ENCODE data around the gene POMGNT2. TPM values are rescaled to one million over a fixed set of nuclear protein-coding genes. Genes with fewer than 3 reads are reported as not detected.

POMGNT2 gene
- total RNA-seq, 1 experiment from 2014 or later, result 10.1 TPM

DNA sequence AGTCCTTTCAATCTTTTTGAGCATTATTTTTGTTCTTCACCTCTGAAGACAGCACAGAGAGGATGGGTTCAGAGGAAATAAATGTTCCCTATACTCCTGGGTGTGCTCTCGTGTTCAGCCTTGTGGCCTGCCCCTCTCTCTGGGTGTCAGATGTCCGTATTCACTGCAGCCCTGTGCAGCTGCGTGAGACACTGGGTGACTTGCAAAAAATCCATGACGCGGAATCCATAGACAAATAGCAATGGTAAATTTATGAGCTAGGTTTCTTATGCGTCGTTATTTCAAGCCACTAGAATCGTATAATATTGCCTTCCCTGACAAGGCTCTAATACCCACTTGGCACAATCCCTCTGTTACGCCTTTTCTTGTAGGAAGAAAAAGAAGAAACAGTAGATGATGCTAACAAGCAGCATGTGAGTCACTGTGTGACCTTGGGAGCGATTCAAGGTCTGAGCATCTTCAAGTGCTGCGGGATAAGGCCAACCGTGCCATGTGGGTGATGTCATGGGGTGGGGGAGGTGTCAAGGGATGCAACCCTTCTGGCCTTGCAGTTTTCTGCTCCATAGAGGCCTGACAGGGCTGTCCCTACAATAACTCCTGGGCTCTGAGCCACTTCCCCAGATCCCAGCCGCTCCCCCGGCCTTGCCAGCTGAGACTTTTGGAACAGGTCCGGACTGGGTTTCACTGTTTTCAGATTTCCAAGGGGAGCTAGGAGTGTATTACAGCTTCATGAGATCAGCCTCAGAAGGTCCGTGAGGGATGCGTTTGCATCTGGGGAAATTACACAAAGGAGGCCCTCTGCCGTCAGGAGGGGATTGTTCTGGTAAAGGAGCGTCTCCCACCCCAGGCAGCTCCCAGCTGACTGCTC is 47.6 kb upstream of the POMGNT2 start:
- DNase-seq (ENCODE audit: low read depth, low spot score), result no peak
- no peaks in the 10 kb centered on the region for H3K9me3 ChIP-seq (ENCODE audit: control insufficient read depth, insufficient read depth, low read depth, low read length)
- H3K27me3 ChIP-seq (ENCODE audit: control insufficient read depth, insufficient read depth, low read length), result peaks cover 5% of the 10 kb centered on the region; the same call in 1 of the 2 replicates
- H3K4me3 ChIP-seq (ENCODE audit: low read depth in 2 of 2, low read length in 2 of 2), result no peak overlapping the region
- CTCF ChIA-PET, result interaction anchor here (0.7 kb wide), 1 partner anchor 191 kb away, joined by 3 read pairs; no protein-coding TSS in a partner anchor
- H3K4me1 ChIP-seq (ENCODE audit: control insufficient read depth, insufficient read depth, low read length), result no peaks in the 10 kb centered on the region
- POLR2A ChIA-PET, result no interaction called here
- no TSS peak for BruUV-seq (replicated peaks)
- in situ Hi-C loops (cut with HindIII; ENCODE audit: low pct_unique_long_range_greater_than_20kb, low sequenced_read_pairs), result no loop called here
- ATAC-seq, result no peak
- TF ChIP-seq POLR2AphosphoS5 (IDR thresholded peaks at IDR 0.05; ENCODE audit: low read depth, low read length) (no peak), REST (IDR thresholded peaks at IDR 0.05; ENCODE audit: insufficient read depth in 1 of 2, low read depth in 2 of 2, low read length in 1 of 2) (no peak), TCF7L2 (IDR thresholded peaks at IDR 0.05; ENCODE audit: low read depth, low read length) (no peak), SIN3A (IDR thresholded peaks at IDR 0.05; ENCODE audit: borderline replicate concordance, insufficient read depth, low read depth, low read length) (no peak)
- TF ChIP-seq, protein P1, sequence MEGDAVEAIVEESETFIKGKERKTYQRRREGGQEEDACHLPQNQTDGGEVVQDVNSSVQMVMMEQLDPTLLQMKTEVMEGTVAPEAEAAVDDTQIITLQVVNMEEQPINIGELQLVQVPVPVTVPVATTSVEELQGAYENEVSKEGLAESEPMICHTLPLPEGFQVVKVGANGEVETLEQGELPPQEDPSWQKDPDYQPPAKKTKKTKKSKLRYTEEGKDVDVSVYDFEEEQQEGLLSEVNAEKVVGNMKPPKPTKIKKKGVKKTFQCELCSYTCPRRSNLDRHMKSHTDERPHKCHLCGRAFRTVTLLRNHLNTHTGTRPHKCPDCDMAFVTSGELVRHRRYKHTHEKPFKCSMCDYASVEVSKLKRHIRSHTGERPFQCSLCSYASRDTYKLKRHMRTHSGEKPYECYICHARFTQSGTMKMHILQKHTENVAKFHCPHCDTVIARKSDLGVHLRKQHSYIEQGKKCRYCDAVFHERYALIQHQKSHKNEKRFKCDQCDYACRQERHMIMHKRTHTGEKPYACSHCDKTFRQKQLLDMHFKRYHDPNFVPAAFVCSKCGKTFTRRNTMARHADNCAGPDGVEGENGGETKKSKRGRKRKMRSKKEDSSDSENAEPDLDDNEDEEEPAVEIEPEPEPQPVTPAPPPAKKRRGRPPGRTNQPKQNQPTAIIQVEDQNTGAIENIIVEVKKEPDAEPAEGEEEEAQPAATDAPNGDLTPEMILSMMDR (IDR thresholded peaks at IDR 0.05), result no peak
- no peaks in the 10 kb centered on the region for H3K36me3 ChIP-seq (ENCODE audit: control insufficient read depth, insufficient read depth, low read length)
- intact Hi-C loops (cut with micrococcal nuclease; ENCODE audit: unreplicated experiment), result no loop called here
- no peak overlapping the region for H3K27ac ChIP-seq (ENCODE audit: low read length)

- intact Hi-C loops (cut with micrococcal nuclease; ENCODE audit: unreplicated experiment), result no loop called here
- in situ Hi-C loops (cut with HindIII; ENCODE audit: low pct_unique_long_range_greater_than_20kb, low sequenced_read_pairs), result no loop called here
- ATAC-seq, result no peak
- Histone ChIP-seq H3K4me3 (ENCODE audit: low read depth in 2 of 2, low read length in 2 of 2) (no peak overlapping the region), H3K27ac (ENCODE audit: low read length) (no peak overlapping the region), H3K4me1 (ENCODE audit: control insufficient read depth, insufficient read depth, low read length) (no peaks in the 10 kb centered on the region), H3K9me3 (ENCODE audit: control insufficient read depth, insufficient read depth, low read depth, low read length) (no peaks in the 10 kb centered on the region), H3K27me3 (ENCODE audit: control insufficient read depth, insufficient read depth, low read length) (peaks cover 5% of the 10 kb centered on the region; the same call in 1 of the 2 replicates), H3K36me3 (ENCODE audit: control insufficient read depth, insufficient read depth, low read length) (no peaks in the 10 kb centered on the region)
- no peak for DNase-seq (ENCODE audit: low read depth, low spot score)
- no peak for TF ChIP-seq SIN3A (IDR thresholded peaks at IDR 0.05; ENCODE audit: borderline replicate concordance, insufficient read depth, low read depth, low read length)
- CTCF ChIA-PET, result no interaction called here
- BruUV-seq (replicated peaks), result no TSS peak
- POLR2A ChIA-PET, result no interaction called here
These were observed 46.8 kb upstream of the POMGNT2 start for GRCh38 chr3:43152649-43153048.

- no peaks in the 10 kb centered on the region for H3K9me3 ChIP-seq (ENCODE audit: control insufficient read depth, insufficient read depth, low read depth, low read length)
- no peak overlapping the region for H3K27ac ChIP-seq (ENCODE audit: low read length)
- intact Hi-C loops (cut with micrococcal nuclease; ENCODE audit: unreplicated experiment) (no loop called here), in situ Hi-C loops (cut with HindIII; ENCODE audit: low pct_unique_long_range_greater_than_20kb, low sequenced_read_pairs) (no loop called here)
- BruUV-seq (replicated peaks), result no TSS peak
- no peaks in the 10 kb centered on the region for H3K36me3 ChIP-seq (ENCODE audit: control insufficient read depth, insufficient read depth, low read length)
- TF ChIP-seq SIN3A (IDR thresholded peaks at IDR 0.05; ENCODE audit: borderline replicate concordance, insufficient read depth, low read depth, low read length), result no peak
- ChIA-PET POLR2A (no interaction called here), CTCF (no interaction called here)
- no peak for ATAC-seq
- H3K4me3 ChIP-seq (ENCODE audit: low read depth in 2 of 2, low read length in 2 of 2), result no peak overlapping the region
- no peaks in the 10 kb centered on the region for H3K4me1 ChIP-seq (ENCODE audit: control insufficient read depth, insufficient read depth, low read length)
- H3K27me3 ChIP-seq (ENCODE audit: control insufficient read depth, insufficient read depth, low read length), result peaks cover 5% of the 10 kb centered on the region; the same call in 1 of the 2 replicates
- DNase-seq (ENCODE audit: low read depth, low spot score), result no peak
These were observed 42.2 kb upstream of the POMGNT2 start for GRCh38 chr3:43148033-43148432.

Data from Panc1 (cell line).